ENCODE data around the gene ZNF74. TPM values are rescaled to one million over a fixed set of nuclear protein-coding genes. Genes with fewer than 3 reads are reported as not detected.

The ZNF74 gene
- total and polyA plus RNA-seq, 10 of the 15 experiments (the other 5 are each of a cell fraction or from before 2014, with no cell fraction given), result 0.37 to 9.3 (median 5.1) TPM

- no peak for DNase-seq (ENCODE audit: low read depth, low spot score)
- WGBS (ENCODE audit: insufficient coverage, insufficient replicate concordance, low lambda C conversion rate, missing lambda C conversion rate), result 27% methylated on average over 11 of the region's 11 CpGs
- ChIA-PET RAD21 (ENCODE audit: unreplicated experiment) (no interaction called here), SMC1A (ENCODE audit: uncharacterized antibody, unreplicated experiment) (no interaction called here), POLR2A (no interaction called here), CTCF (no interaction called here)
- no peak overlapping the region for H3K27ac ChIP-seq (ENCODE audit: control insufficient read depth, insufficient read depth)
- intact Hi-C loops (cut with micrococcal nuclease; ENCODE audit: unreplicated experiment) (no loop called here), in situ Hi-C loops (cut with MboI) (no loop called here)
- peaks cover 11 to 15% of the 10 kb centered on the region in 2 experiments for H3K27me3 ChIP-seq (replicated peaks in 1 of 2; ENCODE audit: control insufficient read depth in 2 of 2, insufficient read depth in 2 of 2, low read length in 1 of 2)
- ATAC-seq, result no peak
- no peak for TF ChIP-seq BMI1 (IDR thresholded peaks at IDR 0.05; ENCODE audit: borderline replicate concordance)
- TF ChIP-seq IRF3 (IDR thresholded peaks at IDR 0.05), result no peak
- no peak for TF ChIP-seq BHLHE40 (IDR thresholded peaks at IDR 0.05; ENCODE audit: borderline replicate concordance in 1 of 2, low read depth in 2 of 2, low read length in 1 of 2)
- TF ChIP-seq MLLT1 (IDR thresholded peaks at IDR 0.05), result no peak
- no peak for TF ChIP-seq CEBPB (IDR thresholded peaks at IDR 0.05; ENCODE audit: borderline replicate concordance in 1 of 2, low read depth in 2 of 2, low read length in 2 of 2)
- TF ChIP-seq SREBF1 (IDR thresholded peaks at IDR 0.05; ENCODE audit: low read length), result no peak
- FAIRE-seq, result no peak
- no peak overlapping the region for H3K4me2 ChIP-seq (ENCODE audit: control insufficient read depth, insufficient read depth)
- no peak overlapping the region for H3K9ac ChIP-seq (ENCODE audit: control insufficient read depth, insufficient read depth, low read length)
- no peaks in the 10 kb centered on the region for H3K36me3 ChIP-seq (ENCODE audit: control insufficient read depth in 2 of 2, insufficient read depth in 2 of 2, low read length in 1 of 2)
- H3K9me3 ChIP-seq (replicated peaks; ENCODE audit: control insufficient read depth, insufficient read depth, low read length), result no peaks in the 10 kb centered on the region
- no peak overlapping the region for H3K4me3 ChIP-seq
- no peaks in the 10 kb centered on the region; the same call in 1 of the 2 replicates for H3K4me1 ChIP-seq (ENCODE audit: control insufficient read depth, insufficient read depth, low read length)
- no peaks in the 10 kb centered on the region for H3K79me2 ChIP-seq (ENCODE audit: control insufficient read depth, insufficient read depth, low read length)
- H4K20me1 ChIP-seq (ENCODE audit: control insufficient read depth, insufficient read depth), result no peaks in the 10 kb centered on the region; the same call in 1 of the 2 replicates
- no TSS peak for BruUV-seq (replicated peaks)
- H2AFZ ChIP-seq (ENCODE audit: control insufficient read depth, low read depth, low read length), result no peak overlapping the region
Observed at GRCh38 chr22:20435436-20436306, 41.7 kb downstream of the ZNF74 start.
